MM.1S (cell line): ENCODE results near the gene ABCA9.

Experiments
- DNase-seq: peaks from one replicate; pipeline ENCODE4 v3.0.0-alpha.2; 2015
- H2AFZ ChIP-seq: fragments of 300-600 bp; sonication (generic); 2 replicates; pipeline ENCODE4 v1.6.0; 2016; ENCODE audit warnings: antibody characterized with exemption, low read length
- H3F3A ChIP-seq: fragments of 300-600 bp; sonication (generic); 2 replicates; pipeline ENCODE4 v1.6.1; 2016; ENCODE audit warnings: mild to moderate bottlenecking, antibody characterized with exemption, low read length, moderate library complexity, mixed read lengths; ENCODE audit not compliant: insufficient read depth
- H3K27ac ChIP-seq: fragments of 300-600 bp; sonication (generic); 2 replicates; pipeline ENCODE4 v1.5.1; 2016; ENCODE audit warnings: mild to moderate bottlenecking, low read length
- H3K27me3 ChIP-seq: fragments of 300-600 bp; sonication (generic); replicated peaks from 2 replicates; pipeline ENCODE4 v1.6.0; 2016; ENCODE audit warnings: low read length; ENCODE audit not compliant: insufficient read depth
- H3K36me3 ChIP-seq: fragments of 300-600 bp; sonication (generic); replicated peaks from 2 replicates; pipeline ENCODE4 v1.6.1; 2016; ENCODE audit warnings: mild to moderate bottlenecking, low read length, mixed read lengths; ENCODE audit not compliant: insufficient read depth
- H3K4me1 ChIP-seq: fragments of 300-600 bp; sonication (generic); 2 replicates; pipeline ENCODE4 v1.6.1; 2016; ENCODE audit warnings: low read length, mixed read lengths
- H3K4me2 ChIP-seq: fragments of 300-600 bp; sonication (generic); 2 replicates; pipeline ENCODE4 v1.6.0; 2016; ENCODE audit warnings: low read depth, low read length
- H3K4me3 ChIP-seq: fragments of 300-600 bp; sonication (generic); 2 replicates; pipeline ENCODE4 v1.5.1; 2016; ENCODE audit warnings: low read length, mixed read lengths
- H3K79me2 ChIP-seq: fragments of 300-600 bp; sonication (generic); 2 replicates; pipeline ENCODE4 v1.6.1; 2016; ENCODE audit warnings: mixed run types, low read length, mixed read lengths
- H3K9ac ChIP-seq: fragments of 300-600 bp; sonication (generic); 2 replicates; pipeline ENCODE4 v1.6.1; 2016; ENCODE audit warnings: low read length, mixed read lengths
- H3K9me2 ChIP-seq: fragments of 300-600 bp; sonication (generic); replicated peaks from 2 replicates; pipeline ENCODE4 v1.6.1; 2016; ENCODE audit warnings: mild to moderate bottlenecking, low read length, mixed read lengths; ENCODE audit not compliant: insufficient read depth
- H3K9me3 ChIP-seq: fragments of 300-600 bp; sonication (generic); replicated peaks from 2 replicates; pipeline ENCODE4 v1.6.1; 2016; ENCODE audit warnings: mild to moderate bottlenecking, low read length, mixed read lengths; ENCODE audit not compliant: insufficient read depth
- H4K20me1 ChIP-seq: fragments of 300-600 bp; sonication (generic); 2 replicates; pipeline ENCODE4 v1.6.1; 2016; ENCODE audit warnings: mild to moderate bottlenecking, low read length, moderate library complexity, mixed read lengths; ENCODE audit not compliant: insufficient read depth
- EZH2 ChIP-seq: fragments of 300-600 bp; sonication (generic); optimal IDR thresholded peaks from 2 replicates; pipeline ENCODE3; 2017; ENCODE audit warnings: low read depth, mild to moderate bottlenecking, antibody characterized with exemption, low read length, mixed read lengths
- EZH2phosphoT487 ChIP-seq: fragments of 300-600 bp; sonication (generic); IDR thresholded peaks from 2 replicates; pipeline ENCODE4 v1.6.1; 2018; ENCODE audit warnings: antibody characterized with exemption, low read length
- TF ChIP-seq, protein P1 (sequence below): fragments of 300-600 bp; sonication (generic); IDR thresholded peaks from 2 replicates; pipeline ENCODE4 v1.5.1; 2016; ENCODE audit warnings: antibody characterized with exemption, low read length, mixed read lengths

Gene ABCA9

GRCh38 chr17:69055334-69055733 is 5.4 kb downstream of the ABCA9 start:
- Histone ChIP-seq H3K4me2 (no peak overlapping the region), H3K79me2 (no peaks in the 10 kb centered on the region), H2AFZ (no peak overlapping the region), H3F3A (no peaks in the 10 kb centered on the region), H3K4me1 (no peaks in the 10 kb centered on the region), H3K9me2 (no peaks in the 10 kb centered on the region), H3K9me3 (no peaks in the 10 kb centered on the region), H3K4me3 (no peak overlapping the region), H4K20me1 (no peaks in the 10 kb centered on the region), H3K27ac (no peak overlapping the region), H3K27me3 (no peaks in the 10 kb centered on the region), H3K9ac (no peak overlapping the region), H3K36me3 (no peaks in the 10 kb centered on the region)
- DNase-seq: no peak
- TF ChIP-seq EZH2phosphoT487 (no peak), EZH2 (no peak)
- TF ChIP-seq, protein P1, sequence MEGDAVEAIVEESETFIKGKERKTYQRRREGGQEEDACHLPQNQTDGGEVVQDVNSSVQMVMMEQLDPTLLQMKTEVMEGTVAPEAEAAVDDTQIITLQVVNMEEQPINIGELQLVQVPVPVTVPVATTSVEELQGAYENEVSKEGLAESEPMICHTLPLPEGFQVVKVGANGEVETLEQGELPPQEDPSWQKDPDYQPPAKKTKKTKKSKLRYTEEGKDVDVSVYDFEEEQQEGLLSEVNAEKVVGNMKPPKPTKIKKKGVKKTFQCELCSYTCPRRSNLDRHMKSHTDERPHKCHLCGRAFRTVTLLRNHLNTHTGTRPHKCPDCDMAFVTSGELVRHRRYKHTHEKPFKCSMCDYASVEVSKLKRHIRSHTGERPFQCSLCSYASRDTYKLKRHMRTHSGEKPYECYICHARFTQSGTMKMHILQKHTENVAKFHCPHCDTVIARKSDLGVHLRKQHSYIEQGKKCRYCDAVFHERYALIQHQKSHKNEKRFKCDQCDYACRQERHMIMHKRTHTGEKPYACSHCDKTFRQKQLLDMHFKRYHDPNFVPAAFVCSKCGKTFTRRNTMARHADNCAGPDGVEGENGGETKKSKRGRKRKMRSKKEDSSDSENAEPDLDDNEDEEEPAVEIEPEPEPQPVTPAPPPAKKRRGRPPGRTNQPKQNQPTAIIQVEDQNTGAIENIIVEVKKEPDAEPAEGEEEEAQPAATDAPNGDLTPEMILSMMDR: no peak

DNA sequence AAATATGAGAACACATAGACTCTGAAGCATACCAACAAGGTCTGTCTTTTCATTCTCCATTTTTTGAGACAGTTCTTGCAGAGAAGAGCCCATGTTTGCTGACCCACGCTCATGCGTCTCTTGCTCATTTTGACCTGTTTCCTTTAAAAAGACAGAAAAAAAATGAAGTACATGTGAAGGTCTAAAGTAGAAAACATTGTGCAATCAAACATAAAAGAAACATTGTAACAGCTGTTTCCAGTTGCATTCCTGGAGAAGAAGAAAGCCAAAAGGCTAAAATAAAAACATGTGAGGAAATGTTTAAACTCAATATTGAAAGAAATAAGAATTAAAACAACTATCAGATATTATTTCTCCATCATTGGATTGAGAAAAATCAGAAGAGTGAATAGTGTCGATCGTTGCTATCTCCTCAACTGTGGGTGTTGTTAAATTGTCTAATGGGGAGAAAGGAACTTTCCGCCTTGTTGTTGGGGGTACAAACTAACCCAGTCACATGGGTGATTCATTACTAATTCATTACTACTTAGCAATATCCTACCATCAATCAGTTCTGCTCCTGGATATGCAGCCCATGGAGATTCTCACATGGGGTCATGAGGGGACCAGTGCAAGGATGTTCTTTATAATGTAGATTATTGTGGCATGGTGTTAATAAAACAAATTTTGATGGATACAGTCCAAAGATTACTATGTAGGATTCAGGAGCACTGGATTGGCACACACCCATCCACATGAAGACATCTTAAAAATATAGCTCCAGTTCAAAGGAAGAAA is 9.5 kb downstream of the ABCA9 start:
- DNase-seq: no peak

DNA sequence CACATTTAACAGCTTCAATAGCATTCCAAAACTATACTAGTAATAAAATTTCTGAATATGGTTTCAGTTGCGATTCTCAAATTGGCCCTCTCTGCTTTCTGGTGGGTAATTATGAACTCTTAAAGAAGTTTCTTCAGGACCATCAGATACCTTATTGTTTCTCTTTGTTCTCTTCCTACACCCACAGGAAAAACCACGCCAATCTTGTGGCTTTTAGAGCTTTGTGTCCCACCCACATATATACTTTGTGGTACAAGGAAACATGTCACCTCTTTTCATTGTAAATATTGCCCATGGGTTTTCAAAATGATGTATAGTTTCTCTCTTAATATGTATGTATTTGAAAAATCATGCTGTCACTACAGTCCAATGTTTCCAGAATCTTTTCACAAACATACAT is 12.1 kb downstream of the ABCA9 start:
- H3K4me1 ChIP-seq: no peaks in the 10 kb centered on the region
- no peak overlapping the region for H3K9ac ChIP-seq
- H3K9me3 ChIP-seq: no peaks in the 10 kb centered on the region
- H2AFZ ChIP-seq: no peak overlapping the region
- TF ChIP-seq, protein P1: no peak
- TF ChIP-seq EZH2phosphoT487 (no peak), EZH2 (no peak)
- H3F3A ChIP-seq: no peaks in the 10 kb centered on the region
- no peak for DNase-seq
- no peaks in the 10 kb centered on the region for H3K79me2 ChIP-seq
- H3K9me2 ChIP-seq: peaks cover 3% of the 10 kb centered on the region; the same call in 1 of the 2 replicates
- H3K27ac ChIP-seq: no peak overlapping the region
- H3K4me3 ChIP-seq: no peak overlapping the region
- no peaks in the 10 kb centered on the region for H3K36me3 ChIP-seq
- no peaks in the 10 kb centered on the region for H3K27me3 ChIP-seq
- H3K4me2 ChIP-seq: no peak overlapping the region
- H4K20me1 ChIP-seq: no peaks in the 10 kb centered on the region

More for the DNA sequence above, 9.5 kb downstream of the ABCA9 start:
- H3K4me3 ChIP-seq: no peak overlapping the region
- no peaks in the 10 kb centered on the region for H3F3A ChIP-seq
- H3K9ac ChIP-seq: no peak overlapping the region
- TF ChIP-seq, protein P1: no peak
- no peak for TF ChIP-seq EZH2
- no peak for TF ChIP-seq EZH2phosphoT487
- H3K36me3 ChIP-seq: no peaks in the 10 kb centered on the region
- H3K27me3 ChIP-seq: no peaks in the 10 kb centered on the region
- no peaks in the 10 kb centered on the region for H4K20me1 ChIP-seq
- H3K79me2 ChIP-seq: no peaks in the 10 kb centered on the region
- peaks cover 3% of the 10 kb centered on the region; the same call in 1 of the 2 replicates for H3K9me2 ChIP-seq
- no peak overlapping the region for H2AFZ ChIP-seq
- no peak overlapping the region for H3K4me2 ChIP-seq
- H3K9me3 ChIP-seq: no peaks in the 10 kb centered on the region
- no peak overlapping the region for H3K27ac ChIP-seq
- H3K4me1 ChIP-seq: no peaks in the 10 kb centered on the region
